ENCODE measurements around the gene HCAR3. TPM values are rescaled to one million over a fixed set of nuclear protein-coding genes. Genes with fewer than 3 reads are reported as not detected.

The HCAR3 gene
- total and polyA plus RNA-seq, 2 of the 8 experiments (the other 6 are each of a cell fraction or from before 2014, with no cell fraction given) = not detected

GRCh38 chr12:122752464-122753318 is 36.1 kb upstream of the HCAR3 start, which contains the start of gene DENR (continued):
- TF ChIP-seq SAP30 (IDR thresholded peaks at IDR 0.05; ENCODE audit: insufficient read depth, insufficient replicate concordance, low read length) (no peak), BACH1 (IDR thresholded peaks at IDR 0.05; ENCODE audit: low read length) (peak; percentile 72; the same call in 1 of the 2 replicates), JUN (IDR thresholded peaks at IDR 0.05; ENCODE audit: low read depth, low read length) (no peak), SRF (IDR thresholded peaks at IDR 0.05; ENCODE audit: low read depth, low read length) (0 out of 2 replicates have a peak, but pooled peaks have one; percentile 32), TAF7 (optimal IDR thresholded peaks at IDR 0.05; ENCODE audit: borderline replicate concordance, low read depth, low read length) (peak; percentile 88), MAFK (IDR thresholded peaks at IDR 0.05; ENCODE audit: low read depth, low read length) (no peak; the same call in 1 of the 2 replicates), RAD21 (IDR thresholded peaks at IDR 0.05 in 1 of 2, conservative IDR thresholded peaks at IDR 0.05 in 1 of 2; ENCODE audit: low read depth in 2 of 2, low read length in 2 of 2) (peak; percentile 93 to 96), CREB1 (IDR thresholded peaks at IDR 0.05) (peak; percentile 64), CTBP2 (IDR thresholded peaks at IDR 0.05; ENCODE audit: borderline replicate concordance, insufficient read depth, insufficient read length, low read length) (no peak), PHF8 (conservative IDR thresholded peaks at IDR 0.05; ENCODE audit: low read depth, low read length) (peak; percentile 99), TCF12 (IDR thresholded peaks at IDR 0.05; ENCODE audit: low read depth, low read length) (no peak), POLR2AphosphoS5 (IDR thresholded peaks at IDR 0.05; ENCODE audit: low read depth, low read length) (peak; percentile 88), KDM5A (IDR thresholded peaks at IDR 0.05; ENCODE audit: low read length) (no peak), TEAD4 (IDR thresholded peaks at IDR 0.05; ENCODE audit: low read depth, low read length) (no peak), RFX5 (IDR thresholded peaks at IDR 0.05; ENCODE audit: borderline replicate concordance, low read depth, low read length) (no peak), POLR2A (IDR thresholded peaks at IDR 0.05; ENCODE audit: control extremely low read depth in 1 of 2, low read depth in 2 of 2, low read length in 2 of 2) (peak; percentile 79 to 96), TAF1 (IDR thresholded peaks at IDR 0.05; ENCODE audit: low read depth, low read length) (peak; percentile 96), USF2 (IDR thresholded peaks at IDR 0.05; ENCODE audit: low read length) (peak; percentile 40; the same call in 1 of the 2 replicates), EP300 (IDR thresholded peaks at IDR 0.05; ENCODE audit: borderline replicate concordance in 1 of 2, low read depth in 2 of 2, low read length in 2 of 2) (0 out of 3 replicates have a peak, but pooled peaks of 1 of the 2 experiments have one; percentile 6), BRCA1 (IDR thresholded peaks at IDR 0.05; ENCODE audit: low read depth, low read length) (peak; percentile 100), MAX (IDR thresholded peaks at IDR 0.05) (peak; percentile 75), SIX5 (IDR thresholded peaks at IDR 0.05; ENCODE audit: low read depth, low read length) (no peak)

Data from H1 (cell line).